Right ventricle myocardium superior (tissue), 1 donor: ENCODE results near the gene PRMT1. TPM values are rescaled to one million over a fixed set of nuclear protein-coding genes. Genes with fewer than 3 reads are reported as not detected.
"Not testable (repeated sequence)": the region's sequence is repeated elsewhere in the genome, so short reads cannot be mapped to it uniquely, and the experiment has no call there.

Experiments used
- ATAC-seq: fragments of 200-7000 bp; cut with Tn5 transposase; one replicate; pipeline ENCODE4 v1.9.1; 2020; ENCODE audit warnings: mild to moderate bottlenecking; ENCODE audit not compliant: poor library complexity
- DNase-seq: peaks from one replicate; pipeline ENCODE4 v3.0.0-alpha.2; 2020
- intact Hi-C: fragments of 100-400 bp; cut with DNase I; formaldehyde crosslinking; loops from one replicate; pipeline ENCODE4 v1.11.2; 2022
- long read RNA-seq: library from polyadenylated mRNA; unstranded; transcript quantifications from one replicate; pipeline ENCODE4 v2.0.0, GENCODE V29; 2021
- total RNA-seq: library from RNA; stranded (reverse); fragmentation: NEBNext Ultra II Directional; extraction: Animal tissue kit (Norgen Biotek cat#: 25700); gene quantifications from one replicate; pipeline ENCODE4 v1.2.1, GENCODE V29; 2021
- donor health status: DM: no; HTN: yes; CAD: no; lungs with severe emphysema.

PRMT1 gene
- total RNA-seq: 110 TPM
- long read RNA-seq, transcript PRMT1-201 (10 exons, 1,393 nt): major isoform, 113 of 157 reads
- long read RNA-seq, transcript PRMT1-202 (11 exons, 1,327 nt): minor isoform, 29 of 157 reads
- long read RNA-seq, partial matches to known transcripts: 6 of 157 reads
- long read RNA-seq, other reads (novel, unspliced or antisense): 9 of 157 reads

DNA sequence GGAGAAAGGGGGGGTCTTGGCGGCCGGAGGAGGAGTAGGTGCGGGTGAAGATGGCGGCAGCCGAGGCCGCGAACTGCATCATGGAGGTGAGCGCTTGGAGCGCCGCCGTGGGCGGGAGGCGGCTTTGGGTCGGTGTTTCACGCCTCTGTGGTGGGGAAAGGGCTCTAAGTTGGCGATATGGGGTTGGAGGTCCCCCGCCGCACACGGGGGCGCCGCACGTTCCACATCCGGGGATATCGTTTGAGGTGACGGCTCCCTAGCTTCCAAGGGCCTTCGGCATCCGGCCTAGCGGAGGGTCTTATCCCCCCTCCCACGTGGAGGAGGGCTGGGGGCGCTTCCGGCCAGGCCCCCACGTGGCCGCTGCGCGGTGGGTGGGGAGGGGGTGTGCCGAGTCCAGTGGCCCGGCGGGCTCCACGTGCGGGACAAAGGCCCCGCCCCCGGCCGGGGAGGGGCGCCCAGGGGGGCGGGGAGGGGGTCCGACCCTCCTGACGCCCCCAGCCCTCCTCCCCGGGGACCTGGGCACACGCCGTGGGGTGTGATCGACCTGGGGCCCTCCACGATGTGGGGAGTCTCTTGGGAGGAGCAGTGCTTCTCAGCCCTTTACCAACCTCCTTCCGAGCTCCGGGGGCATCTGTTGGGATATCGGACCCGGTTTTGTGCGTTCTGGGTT is at the start of gene PRMT1:
TSS of gene PRMT1 (plus strand) at position 41 of the 670 bp plus-strand sequence. CDS start at position 51, 10 bp downstream.
- ATAC-seq (peak; percentile 1), DNase-seq (peak; percentile 63)
- intact Hi-C loops: loop anchor here (5.0 to 10.0 kb wide), 2 partner anchors 170 to 187 kb away; partner anchors contain the start of gene PNKP

DNA sequence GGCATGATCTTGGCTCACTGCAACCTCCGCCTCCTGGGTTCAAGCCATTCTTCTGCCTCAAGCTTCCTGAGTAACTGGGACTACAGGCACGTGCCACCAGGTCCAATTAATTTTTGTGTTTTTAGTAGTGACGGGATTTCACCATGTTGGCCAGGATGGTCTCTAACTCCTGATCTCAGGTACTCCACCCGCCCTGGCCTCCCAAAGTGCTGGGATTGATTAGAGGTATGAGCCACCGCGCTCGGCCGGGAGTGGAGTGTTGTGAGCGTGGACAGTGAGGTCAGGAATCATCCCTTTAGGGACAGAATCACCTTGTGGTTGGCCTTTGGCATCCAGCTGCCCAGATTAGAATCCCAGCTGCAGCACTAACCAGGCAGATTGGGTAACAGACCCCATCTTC is 47.4 kb upstream of the PRMT1 start:
- no peak for ATAC-seq
- DNase-seq: no peak
- intact Hi-C loops: no loop called here

DNA sequence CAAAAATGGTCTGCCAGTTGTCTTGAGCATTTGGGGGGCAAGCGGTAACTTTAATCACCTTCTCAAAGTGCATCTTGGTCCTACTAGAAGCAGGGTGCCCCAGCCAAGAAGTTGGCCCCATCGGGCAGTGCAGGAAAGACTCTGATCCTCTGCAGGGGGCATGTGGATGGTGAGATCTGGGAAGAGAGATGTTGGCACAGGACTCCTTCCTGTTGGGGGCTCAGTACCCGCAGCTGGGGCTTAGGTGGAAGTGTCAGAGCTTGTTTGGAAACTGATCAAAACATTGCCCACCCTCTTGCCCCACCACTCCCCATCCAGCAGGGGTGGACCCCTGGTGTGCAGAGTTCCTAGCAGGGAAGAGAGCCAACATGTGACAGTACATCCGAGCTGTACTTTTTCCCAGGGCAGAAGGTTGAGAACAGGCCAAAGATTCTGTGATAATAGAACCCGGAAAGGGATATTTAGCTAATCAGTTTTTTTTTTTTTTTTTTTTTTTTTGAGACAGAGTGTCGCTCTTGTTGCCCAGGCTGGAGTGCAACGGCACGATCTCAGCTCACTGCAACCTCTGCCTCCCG is 46.0 kb upstream of the PRMT1 start:
- no peak for ATAC-seq
- no peak for DNase-seq
- intact Hi-C loops: no loop called here

DNA sequence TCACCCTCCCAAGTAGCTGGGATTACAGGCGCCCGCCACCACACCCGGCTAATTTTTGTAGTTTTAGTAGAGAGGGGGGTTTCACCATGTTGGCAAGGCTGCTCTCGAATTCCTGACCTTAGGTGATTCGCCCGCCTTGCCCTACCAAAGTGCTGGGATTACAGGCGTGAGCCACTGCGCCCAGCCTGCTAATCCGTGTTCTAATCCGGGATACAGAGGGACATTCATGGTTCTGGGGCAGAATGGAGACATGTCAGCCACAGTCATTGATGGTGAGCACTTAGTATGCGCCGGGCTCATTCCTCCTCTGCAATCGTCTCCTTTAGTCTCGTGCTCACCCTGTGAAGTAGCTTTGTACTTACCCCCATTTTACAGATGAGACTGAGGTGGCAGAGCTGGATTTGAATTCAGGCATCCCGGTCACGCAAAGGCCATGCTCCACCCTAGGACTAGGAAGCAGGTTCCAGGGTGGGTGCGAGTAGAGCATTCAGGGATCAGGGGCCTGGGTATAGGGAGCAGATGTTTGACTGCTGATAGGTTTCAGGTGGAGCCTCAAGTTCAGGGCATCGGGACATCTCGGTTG is 45.4 kb upstream of the PRMT1 start:
- ATAC-seq: no peak
- intact Hi-C loops: no loop called here
- DNase-seq: no peak

DNA sequence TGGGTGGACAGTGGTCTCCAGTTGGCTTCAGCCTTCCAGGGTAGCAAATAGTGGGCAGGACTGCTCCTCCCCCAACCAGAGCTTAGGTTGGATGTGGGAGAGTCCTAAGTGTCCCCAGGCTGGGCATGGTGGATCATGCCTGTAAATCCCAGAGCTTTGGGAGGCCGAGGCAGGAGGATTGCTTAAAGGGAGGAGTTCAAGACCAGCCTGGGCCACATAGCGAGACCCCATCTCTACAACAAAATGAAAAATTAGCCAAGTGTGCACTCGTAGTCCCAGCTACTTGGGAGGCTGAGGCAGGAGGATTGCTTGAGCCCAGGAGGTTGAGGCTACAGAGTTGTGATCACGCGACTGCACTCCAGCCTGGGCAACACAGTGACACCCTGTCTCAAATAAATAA is 44.5 kb upstream of the PRMT1 start:
- ATAC-seq (no peak), DNase-seq (no peak)
- intact Hi-C loops: no loop called here

DNA sequence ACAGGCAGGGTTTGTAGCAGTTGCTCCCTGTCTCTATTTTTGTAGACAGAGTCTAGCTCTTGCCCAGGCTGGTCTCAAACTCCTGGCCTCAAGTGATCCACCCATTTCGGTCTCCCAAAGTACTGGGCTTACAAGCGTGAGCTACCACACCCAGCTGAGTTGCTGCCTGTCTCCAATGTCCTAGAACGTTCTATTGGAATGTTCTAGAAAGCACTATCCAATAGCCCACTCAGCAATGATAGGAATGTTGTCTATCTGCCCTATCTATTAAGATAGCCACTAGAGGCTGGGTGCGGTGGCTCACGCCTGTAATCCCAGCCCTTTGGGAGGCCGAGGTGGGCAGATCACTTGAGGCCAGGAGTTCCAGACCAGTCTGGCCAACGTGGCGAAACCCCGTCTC is 43.8 kb upstream of the PRMT1 start:
- ATAC-seq, DNase-seq: not testable (repeated sequence)

DNA sequence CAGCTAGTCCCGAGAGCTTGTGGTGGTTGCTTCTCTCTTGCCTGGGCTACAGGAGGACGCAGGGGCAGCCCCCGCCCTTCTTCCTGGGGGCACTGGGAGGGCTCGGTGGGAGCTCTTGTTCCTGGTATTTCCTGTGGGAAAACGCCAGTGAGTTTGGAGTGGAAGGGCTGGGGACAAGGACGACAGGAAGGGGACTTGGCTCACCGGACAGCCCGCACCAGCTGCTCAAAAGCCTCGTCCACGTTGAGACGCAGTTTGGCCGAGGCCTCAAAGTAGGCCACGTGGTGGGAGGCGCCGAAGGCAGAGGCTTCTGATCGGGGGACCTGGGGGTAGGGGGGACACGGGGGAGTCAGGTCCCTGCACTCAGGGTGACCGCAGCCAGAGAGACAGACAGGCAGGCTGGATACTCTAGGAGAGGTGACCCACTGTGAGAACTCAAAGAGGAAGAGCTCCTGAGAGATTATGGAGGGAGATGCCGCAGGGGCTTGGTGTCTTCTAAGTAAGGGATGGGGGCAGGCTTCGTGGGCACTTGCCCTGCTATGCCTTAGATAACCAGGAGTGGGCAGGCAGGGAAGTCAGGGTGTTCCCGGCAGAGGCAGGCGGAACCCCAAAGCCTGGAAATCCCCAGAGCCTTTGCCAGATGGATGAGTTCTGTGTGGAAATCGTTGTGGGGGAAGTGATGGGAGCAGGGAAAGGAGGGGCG is 41.4 kb upstream of the PRMT1 start:
- ATAC-seq: no peak
- DNase-seq: no peak
- intact Hi-C loops: no loop called here

More for the DNA sequence above, 43.8 kb upstream of the PRMT1 start:
- intact Hi-C loops: not testable (repeated sequence)

GRCh38 chr19:49636233-49636932 is 40.7 kb upstream of the PRMT1 start:
- DNase-seq (no peak), ATAC-seq (no peak)
- intact Hi-C loops: no loop called here

DNA sequence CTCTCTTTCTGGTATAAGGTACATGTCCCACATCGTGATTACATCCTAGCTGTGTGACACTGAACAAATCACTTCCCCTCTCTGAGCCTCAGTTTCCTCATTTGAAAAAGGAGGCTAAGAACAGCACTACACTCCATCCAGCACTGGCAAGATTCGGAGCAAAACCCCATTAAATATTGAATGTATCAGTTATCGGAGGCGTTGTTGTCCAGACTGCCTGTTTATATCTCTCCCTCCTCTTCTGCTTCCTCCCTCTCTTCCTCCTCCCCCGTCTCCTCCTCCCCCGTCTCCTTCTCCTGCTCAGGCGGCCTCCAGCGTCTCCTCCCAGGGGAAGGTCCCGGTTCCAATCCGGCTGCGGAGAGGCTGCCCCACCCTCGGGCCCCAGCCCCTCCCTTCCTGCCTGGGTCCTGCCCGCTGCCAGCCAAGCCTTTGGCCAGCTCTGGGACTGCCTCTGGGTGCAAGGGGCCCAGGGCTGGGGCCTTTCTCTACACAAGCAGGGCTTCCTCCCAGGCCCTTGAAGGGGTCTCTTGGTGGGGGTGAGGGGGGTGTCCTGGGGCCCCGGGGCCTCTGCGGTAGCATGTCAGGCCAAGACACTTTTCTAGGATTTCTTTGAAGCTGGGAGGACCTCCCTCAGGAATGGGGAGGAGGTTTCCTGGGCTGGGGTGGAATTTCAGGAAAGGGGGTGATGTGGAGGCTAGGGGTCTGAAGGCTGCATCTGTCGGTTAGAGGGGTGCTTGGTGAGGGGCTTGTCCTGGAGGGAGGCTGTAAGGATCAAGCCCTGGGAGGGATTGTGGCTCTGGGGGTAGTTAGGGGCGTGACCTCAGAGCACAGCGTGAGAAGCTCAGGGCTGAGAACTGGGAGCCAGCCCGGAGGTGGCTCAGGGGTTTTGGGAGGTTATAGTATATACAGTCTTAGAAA is 39.0 kb upstream of the PRMT1 start:
- intact Hi-C loops: loop anchor here (2.0 kb wide), 1 partner anchor 45 kb away; no protein-coding TSS in a partner anchor
- DNase-seq: peak; percentile 94
- peak; percentile 7 for ATAC-seq

GRCh38 chr19:49639401-49640112 is 37.5 kb upstream of the PRMT1 start:
- intact Hi-C loops: loop anchor here (2.0 kb wide), 1 partner anchor 47 kb away; no protein-coding TSS in a partner anchor
- no peak for ATAC-seq
- no peak for DNase-seq

- peak; percentile 73 for ATAC-seq
- DNase-seq: peak; percentile 99
- intact Hi-C loops: no loop called here
These were observed 36.8 kb upstream of the PRMT1 start, which contains the start of gene RRAS for GRCh38 chr19:49640113-49640898. RRAS (minus strand) TSS chr19:49640143; CDS start chr19:49640098, 45 bp downstream.

DNA sequence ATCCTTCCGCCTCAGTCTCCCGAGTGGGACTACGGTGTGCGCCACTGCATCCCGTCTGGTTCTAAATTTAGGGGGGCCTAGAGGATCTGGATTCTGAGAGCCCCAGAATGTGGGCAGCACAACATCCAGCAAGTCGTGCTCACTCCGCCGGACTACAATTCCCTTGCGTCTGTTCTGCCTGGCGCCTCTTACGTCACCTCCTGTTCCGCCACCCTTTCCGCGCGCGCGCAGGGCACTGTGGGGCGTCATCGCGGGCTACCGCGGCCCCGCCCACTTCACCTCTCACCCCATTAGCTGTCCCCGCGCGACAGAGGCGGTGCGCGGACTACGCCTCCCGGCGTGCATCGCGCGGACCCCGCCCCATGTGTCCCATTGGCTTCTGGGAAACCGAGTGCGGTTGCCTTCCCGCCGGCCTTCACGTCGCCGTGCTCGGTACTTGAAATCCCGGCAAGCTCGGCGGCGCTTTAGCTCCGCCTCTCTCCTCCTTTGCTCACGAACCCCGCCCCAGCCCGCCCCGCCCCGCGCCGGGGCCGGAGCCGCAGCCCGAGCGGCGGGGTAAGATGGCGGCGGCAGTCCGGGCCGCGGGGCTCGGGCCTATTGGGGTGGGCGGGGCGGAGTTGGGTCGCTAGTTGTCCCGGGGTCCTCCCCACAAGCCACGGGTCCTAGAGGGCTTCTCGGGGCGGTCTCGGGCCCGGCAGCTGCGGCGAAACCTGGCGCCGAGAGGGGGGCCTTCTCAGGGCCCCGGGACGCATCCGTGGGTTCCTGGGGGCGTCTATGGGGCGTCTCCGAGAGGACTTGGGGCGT is 35.2 kb upstream of the PRMT1 start, which contains the start of gene SCAF1:
TSS of gene SCAF1 (plus strand) at position 522 of the 804 bp plus-strand sequence. CDS start 2,818 bp downstream, outside the sequence.
- ATAC-seq (peak; percentile 82), DNase-seq (peak; percentile 100)
- intact Hi-C loops: no loop called here

- DNase-seq (no peak), ATAC-seq (no peak)
- intact Hi-C loops: no loop called here
These were observed 34.5 kb upstream of the PRMT1 start for GRCh38 chr19:49642492-49643035.

- intact Hi-C loops: no loop called here
- no peak for DNase-seq
- no peak for ATAC-seq
These were observed 33.6 kb upstream of the PRMT1 start for GRCh38 chr19:49643466-49643865.

DNA sequence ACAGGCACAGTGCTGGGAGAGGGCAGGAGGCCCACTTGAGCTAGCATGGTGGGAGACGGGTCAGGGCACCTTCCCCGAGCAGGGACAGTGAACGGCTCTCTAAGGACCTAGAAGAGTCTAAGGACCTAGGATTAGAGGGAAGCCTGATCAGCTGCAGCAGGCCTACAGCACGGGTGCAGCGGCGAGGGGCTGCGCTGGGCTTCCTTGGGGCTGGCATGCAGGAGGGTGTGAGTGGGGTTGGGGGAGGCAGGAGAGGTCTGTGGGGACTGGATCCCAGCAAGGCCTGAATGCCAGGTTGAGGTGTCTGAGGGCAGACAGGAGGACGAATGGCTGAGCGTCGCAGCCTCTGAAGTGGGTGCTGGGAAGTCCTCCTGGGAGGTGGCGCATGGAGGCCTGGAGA is 31.5 kb upstream of the PRMT1 start:
- DNase-seq (no peak), ATAC-seq (no peak)
- intact Hi-C loops: no loop called here
